HG02763 (cell line): ENCODE data around the gene UNC45A.
A peak's percentile ranks its signal among the peaks of the same experiment; 100 is the strongest.

Source experiments
- ATAC-seq: cut with Tn5 transposase; IDR thresholded peaks from one replicate; pipeline ENCODE4 v1.9.1; 2021; ENCODE audit warnings: mild to moderate bottlenecking, moderate library complexity; ENCODE audit not compliant: unreplicated experiment

Gene UNC45A

DNA sequence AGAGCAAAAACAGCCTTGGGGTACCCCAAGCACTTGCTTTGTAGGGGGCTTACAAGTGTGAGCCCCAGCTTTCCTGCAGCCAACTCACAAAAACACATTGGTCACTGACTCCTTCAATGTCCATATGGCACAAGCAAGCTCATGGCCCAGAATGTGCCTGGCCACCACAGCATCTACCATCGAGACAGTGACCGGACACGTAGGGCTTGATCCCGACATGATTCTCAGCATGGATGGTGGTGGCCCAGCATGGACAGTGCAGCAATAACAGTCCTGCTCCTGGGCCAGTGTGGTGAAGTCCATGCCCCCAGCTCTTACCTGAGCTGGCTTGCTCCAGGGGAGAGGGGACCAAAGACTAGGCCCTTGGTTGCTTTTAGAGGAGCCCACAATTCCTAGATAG is 6.0 kb downstream of the UNC45A start:
- no peak for ATAC-seq

GRCh38 chr15:90942354-90943120 is 7.5 kb downstream of the UNC45A start:
- no peak for ATAC-seq

GRCh38 chr15:90945091-90945490 is 10.0 kb downstream of the UNC45A start:
- no peak for ATAC-seq

DNA sequence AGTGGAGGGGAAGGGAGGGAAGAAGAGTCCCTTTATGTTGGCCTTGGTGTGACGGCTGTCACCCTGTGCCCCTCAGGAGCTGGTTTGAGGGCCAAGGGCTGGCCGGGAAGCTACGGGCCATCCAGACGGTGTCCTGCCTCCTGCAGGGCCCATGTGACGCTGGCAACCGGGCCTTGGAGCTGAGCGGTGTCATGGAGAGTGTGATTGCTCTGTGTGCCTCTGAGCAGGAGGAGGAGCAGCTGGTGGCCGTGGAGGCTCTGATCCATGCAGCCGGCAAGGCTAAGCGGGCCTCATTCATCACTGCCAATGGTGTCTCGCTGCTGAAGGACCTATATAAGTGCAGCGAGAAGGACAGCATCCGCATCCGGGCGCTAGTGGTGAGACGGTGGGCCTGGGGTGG is 11.5 kb downstream of the UNC45A start:
- no peak for ATAC-seq

DNA sequence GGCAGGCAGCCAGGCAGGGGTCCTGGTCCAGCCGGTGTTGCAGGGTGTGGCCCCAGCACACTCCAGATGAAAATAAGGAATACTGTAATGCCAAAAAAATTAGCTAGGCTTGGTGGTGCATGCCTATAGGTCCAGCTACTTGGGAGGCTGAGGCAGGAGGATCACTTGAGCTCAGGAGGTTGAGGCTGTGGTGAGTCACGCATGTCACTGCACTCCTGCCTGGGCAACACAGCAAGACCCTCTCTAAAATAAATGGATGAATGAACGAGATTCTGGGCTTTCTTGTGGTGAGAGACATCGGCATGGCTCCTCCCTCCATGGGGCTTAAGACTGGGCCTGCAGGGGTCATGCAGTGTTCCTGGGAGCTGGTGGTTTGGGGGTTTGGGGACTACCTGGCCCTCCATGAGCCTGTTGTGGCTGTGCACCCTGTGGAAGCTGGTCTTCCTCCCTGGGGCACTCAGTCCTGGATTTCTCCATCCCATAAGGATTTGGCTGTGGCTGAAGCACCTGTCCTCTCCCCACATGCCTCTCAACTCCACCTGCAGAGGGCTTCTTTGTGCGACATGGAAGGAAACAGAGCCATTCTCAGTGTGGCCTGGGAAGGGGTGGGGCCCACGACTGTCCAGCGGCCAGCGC is 12.0 kb downstream of the UNC45A start:
- ATAC-seq: no peak

GRCh38 chr15:90947577-90948357 is 12.7 kb downstream of the UNC45A start:
- ATAC-seq: no peak

- no peak for ATAC-seq
Observed at GRCh38 chr15:90948506-90948905, 13.4 kb downstream of the UNC45A start.

GRCh38 chr15:90949979-90950675 is 15.0 kb downstream of the UNC45A start:
- ATAC-seq: no peak

- no peak for ATAC-seq
Observed at GRCh38 chr15:90950676-90951075, 15.6 kb downstream of the UNC45A start.

DNA sequence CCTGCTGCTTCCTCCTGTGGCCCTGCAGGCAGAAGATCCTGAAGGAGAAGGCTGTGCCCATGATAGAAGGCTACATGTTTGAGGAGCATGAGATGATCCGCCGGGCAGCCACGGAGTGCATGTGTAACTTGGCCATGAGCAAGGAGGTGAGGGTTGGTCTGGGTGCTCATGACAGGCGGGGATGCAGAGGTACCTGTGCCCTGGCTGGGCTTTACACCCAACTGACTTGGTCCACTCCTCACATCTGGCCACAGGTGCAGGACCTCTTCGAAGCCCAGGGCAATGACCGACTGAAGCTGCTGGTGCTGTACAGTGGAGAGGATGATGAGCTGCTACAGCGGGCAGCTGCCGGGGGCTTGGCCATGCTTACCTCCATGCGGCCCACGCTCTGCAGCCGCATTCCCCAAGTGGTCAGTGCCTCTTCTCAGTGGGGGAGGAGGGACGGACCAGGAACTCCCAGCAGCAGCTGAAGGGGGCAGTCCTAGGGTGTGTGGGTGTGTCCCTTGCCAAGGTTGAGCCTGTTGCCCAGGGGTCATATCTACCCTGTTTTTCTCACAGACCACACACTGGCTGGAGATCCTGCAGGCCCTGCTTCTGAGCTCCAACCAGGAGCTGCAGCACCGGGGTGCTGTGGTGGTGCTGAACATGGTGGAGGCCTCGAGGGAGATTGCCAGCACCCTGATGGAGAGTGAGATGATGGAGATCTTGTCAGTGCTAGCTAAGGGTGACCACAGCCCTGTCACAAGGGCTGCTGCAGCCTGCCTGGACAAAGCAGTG is 18.0 kb downstream of the UNC45A start:
- ATAC-seq: no peak

DNA sequence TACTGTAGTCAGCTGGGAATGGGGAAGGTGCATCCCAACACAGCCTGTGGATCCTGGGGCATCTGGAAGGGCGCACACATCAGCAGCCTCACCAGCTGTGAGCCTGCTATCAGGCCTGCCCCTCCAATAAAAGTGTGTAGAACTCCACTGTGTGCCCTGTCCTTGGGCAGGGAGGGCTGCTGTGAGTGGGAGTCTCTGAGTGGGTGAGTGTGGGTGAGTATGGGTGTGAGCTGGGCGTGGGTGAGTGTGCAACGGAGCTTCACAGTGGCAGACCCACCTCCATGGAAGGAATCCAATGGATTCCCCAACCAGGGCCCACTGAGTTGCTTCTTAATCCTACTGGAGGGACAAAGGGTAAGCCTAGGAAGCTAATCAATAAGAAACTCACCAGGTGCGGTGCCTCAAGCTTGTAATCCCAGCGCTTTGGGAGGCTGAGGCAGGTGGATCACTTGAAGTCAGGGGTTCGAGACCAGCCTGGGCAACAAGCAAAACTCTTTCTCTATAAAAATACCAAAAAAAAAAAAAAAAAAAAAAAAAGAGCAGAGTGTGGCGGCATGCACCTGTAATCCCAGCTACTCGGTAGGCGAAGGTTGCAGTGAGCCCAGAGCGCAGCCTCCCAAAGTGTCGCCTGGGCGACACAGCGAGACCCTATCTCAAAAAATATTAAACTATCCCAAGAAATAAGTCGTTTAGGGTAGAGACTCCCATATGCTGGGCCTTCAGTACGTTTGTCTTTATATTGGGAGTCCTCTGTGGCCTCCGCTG is 19.0 kb downstream of the UNC45A start:
- no peak for ATAC-seq

DNA sequence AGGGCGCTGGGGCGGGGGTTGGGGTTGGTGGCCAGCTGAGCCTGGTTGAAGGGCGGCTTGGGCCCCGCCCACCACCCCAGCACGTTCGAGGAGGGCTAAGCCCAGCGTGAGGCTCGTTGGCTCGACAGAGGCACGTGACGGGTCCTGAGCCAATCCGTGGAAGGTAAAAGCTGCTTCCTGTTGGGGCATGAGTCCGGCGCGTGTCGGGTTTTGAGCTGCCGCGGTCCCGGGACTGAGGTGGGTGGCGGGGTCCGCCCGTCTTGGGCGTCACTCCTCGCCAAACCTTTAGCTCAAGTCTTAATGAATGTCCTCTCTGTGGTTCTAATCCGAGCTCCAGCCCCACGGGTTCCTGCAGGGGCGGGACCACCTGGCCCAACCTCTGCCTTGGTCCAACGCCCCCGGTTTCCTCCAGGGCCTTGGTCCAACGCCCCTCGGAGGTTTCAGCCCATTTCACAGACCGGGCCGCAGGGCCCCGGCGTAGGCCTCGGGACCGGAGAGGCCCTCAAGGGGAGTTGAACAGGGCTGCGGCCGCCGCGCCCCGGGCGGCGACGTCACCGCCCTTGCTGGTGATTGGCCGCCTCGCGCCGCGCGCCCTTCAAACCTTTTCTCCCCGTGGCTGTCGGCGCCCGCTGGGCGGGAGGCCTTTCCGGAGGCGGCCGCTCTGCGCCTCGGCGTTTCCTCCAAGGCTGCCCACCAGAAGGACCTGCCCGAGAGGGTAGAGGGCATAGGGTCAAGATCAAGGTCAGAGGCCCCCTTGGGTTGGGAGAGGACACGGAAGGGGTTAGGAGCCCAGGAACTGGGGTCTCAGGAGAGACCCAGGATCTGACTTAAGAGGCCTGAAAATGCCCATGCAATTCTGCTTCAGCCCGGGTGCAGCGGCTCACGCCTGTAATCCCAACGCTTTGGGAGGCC is 19.9 kb downstream of the UNC45A start, which contains the start of gene RCCD1:
TSS of gene RCCD1 (plus strand) at position 173 of the 912 bp plus-strand sequence. CDS start 1,851 bp downstream, outside the sequence.
- peak; percentile 91 for ATAC-seq

GRCh38 chr15:90955624-90956273 is 20.7 kb downstream of the UNC45A start:
- no peak for ATAC-seq

DNA sequence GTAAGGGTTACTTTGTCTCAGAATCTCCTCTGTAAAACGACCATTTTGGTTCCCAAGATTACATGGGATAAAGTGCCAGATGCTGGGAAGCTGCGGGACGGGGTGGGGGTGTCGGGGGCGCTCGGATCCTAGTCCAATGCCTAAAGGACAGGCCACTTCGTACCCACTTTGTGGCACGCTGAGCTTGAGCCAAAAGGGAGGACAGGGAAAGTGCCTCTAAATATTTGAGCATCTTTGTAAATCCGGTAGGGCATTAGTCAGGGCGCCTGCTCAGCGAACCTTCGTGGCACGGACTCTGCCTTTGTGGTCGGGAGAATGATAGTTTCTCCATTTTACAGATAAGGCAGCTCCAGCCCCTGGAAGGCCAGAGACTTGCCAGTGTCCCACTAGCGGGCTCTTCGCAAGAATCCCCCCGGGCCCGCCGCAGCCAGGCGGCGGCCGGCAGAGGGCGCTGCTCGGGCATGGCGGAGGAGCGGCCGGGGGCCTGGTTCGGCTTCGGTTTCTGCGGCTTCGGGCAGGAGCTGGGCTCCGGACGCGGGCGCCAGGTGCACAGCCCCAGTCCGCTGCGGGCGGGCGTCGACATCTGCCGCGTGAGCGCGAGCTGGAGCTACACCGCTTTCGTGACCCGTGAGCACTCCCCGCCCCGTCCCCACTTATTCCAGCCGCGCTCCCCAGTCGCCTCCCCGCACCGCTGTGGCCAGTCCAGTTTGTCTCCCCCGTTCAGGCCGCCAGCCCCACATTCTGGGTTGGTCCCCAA is 21.4 kb downstream of the UNC45A start:
- ATAC-seq: no peak

DNA sequence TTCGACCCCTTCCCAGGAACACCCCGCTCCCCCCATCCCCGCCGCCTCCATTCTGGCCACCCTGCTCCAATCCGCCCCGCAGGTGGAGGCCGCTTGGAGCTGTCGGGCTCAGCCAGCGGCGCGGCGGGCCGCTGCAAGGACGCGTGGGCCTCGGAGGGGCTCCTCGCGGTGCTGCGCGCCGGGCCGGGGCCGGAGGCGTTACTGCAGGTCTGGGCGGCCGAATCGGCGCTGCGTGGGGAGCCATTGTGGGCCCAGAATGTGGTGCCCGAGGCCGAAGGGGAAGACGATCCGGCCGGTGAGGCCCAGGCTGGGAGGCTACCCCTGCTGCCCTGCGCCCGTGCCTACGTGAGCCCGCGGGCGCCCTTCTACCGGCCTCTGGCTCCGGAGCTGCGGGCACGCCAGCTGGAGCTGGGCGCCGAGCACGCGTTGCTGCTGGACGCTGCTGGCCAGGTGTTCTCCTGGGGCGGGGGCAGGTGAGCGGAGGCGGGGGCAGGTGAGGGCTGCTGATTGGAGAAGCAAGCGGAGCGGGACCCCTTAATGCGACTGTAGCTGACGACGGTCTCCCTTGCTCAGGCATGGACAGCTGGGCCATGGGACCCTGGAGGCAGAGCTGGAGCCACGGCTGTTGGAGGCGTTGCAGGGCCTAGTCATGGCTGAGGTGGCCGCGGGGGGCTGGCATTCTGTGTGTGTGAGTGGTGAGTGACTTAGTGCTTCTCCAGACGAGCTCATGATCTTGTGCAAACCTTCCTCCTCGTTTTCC is 22.1 kb downstream of the UNC45A start:
- no peak for ATAC-seq

DNA sequence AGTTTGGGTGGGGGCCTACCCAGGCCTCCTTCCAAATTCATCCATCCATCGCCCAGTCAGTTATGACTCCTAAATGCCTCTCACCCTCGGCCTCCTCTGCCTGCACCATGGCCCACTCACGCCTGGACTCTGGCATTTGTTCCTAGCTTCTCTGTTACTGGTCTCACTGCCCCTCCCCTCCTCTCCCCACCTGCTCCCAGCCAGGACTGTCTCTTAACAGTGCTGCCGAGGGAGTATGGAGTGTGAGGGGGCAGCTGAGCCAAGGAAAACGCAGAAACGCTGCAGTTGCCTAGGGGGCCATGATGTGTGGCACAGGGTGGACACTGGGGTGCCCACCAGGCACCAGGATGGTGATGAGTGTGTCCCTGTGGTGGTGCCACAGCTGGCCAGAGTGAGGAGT is 22.7 kb downstream of the UNC45A start:
- no peak for ATAC-seq
